K562 (cell line): Measurements from ENCODE around the gene CYSRT1. TPM values are rescaled to one million over a fixed set of nuclear protein-coding genes. Genes with fewer than 3 reads are reported as not detected.
A peak's percentile ranks its signal among the peaks of the same experiment; 100 is the strongest.

Experiments used
- CREB5 ChIP-seq: fragments of 250-450 bp; sonication (Bioruptor Pico); IDR thresholded peaks from 2 replicates; pipeline ENCODE4 v1.5.0; 2020; ENCODE audit warnings: mild to moderate bottlenecking
- E2F6 ChIP-seq, 2 experiments: IDR thresholded peaks; 2 replicates each; pipeline ENCODE4 v1.6.1; 2011; ENCODE audit warnings: borderline replicate concordance in 1 of 2, control low read depth in 1 of 2, low read depth in 1 of 2, low read length in 1 of 2, mild to moderate bottlenecking in 1 of 2, mixed read lengths in 1 of 2, moderate library complexity in 1 of 2; ENCODE audit not compliant: insufficient read depth in 1 of 2, insufficient read length in 1 of 2, poor library complexity in 1 of 2, severe bottlenecking in 1 of 2; ENCODE audit errors: extremely low read depth in 1 of 2
- E4F1 ChIP-seq: fragments of 250-450 bp; sonication (Bioruptor Pico); IDR thresholded peaks from 2 replicates; pipeline ENCODE4 v1.5.0; 2021; ENCODE audit warnings: mild to moderate bottlenecking, borderline replicate concordance
- FOXJ2 ChIP-seq: fragments of 200-800 bp; sonication (Bioruptor generic); IDR thresholded peaks from 2 replicates; pipeline ENCODE4 v1.6.1; 2016; ENCODE audit warnings: missing genetic modification characterization, missing compliant biosample characterization
- HDGF ChIP-seq: fragments of 450-650 bp; IDR thresholded peaks from 2 replicates; pipeline ENCODE4 v1.6.1; 2016
- HMG20B ChIP-seq: fragments of 250-450 bp; sonication (Bioruptor Pico); IDR thresholded peaks from 2 replicates; pipeline ENCODE4 v1.5.0; 2021; ENCODE audit warnings: mild to moderate bottlenecking
- MCM3 ChIP-seq: fragments of 450-650 bp; IDR thresholded peaks from 2 replicates; pipeline ENCODE4 v1.6.1; 2016
- MEIS2 ChIP-seq: fragments of 450-650 bp; IDR thresholded peaks from 2 replicates; pipeline ENCODE4 v1.6.1; 2014; ENCODE audit warnings: mild to moderate bottlenecking; ENCODE audit not compliant: partially characterized antibody
- NFXL1 ChIP-seq: fragments of 450-650 bp; formaldehyde crosslinking; IDR thresholded peaks from 2 replicates; pipeline ENCODE4 v1.4.0; 2021; ENCODE audit warnings: mild to moderate bottlenecking
- POLR2H ChIP-seq: IDR thresholded peaks from 2 replicates; pipeline ENCODE4 v1.6.1; 2016; ENCODE audit warnings: missing genetic modification characterization, low read depth, mild to moderate bottlenecking, control low read depth, missing compliant biosample characterization, moderate library complexity
- SAP30 ChIP-seq: fragments of 200-600 bp; sonication (generic); IDR thresholded peaks from 2 replicates; pipeline ENCODE4 v1.6.1; 2012; ENCODE audit warnings: borderline replicate concordance, low read depth, mild to moderate bottlenecking, moderate library complexity, low read length, control low read depth, inconsistent platforms; ENCODE audit not compliant: insufficient read depth, poor library complexity, severe bottlenecking
- TAF7 ChIP-seq: fragments of 450-650 bp; IDR thresholded peaks from 2 replicates; pipeline ENCODE4 v1.6.1; 2016; ENCODE audit warnings: missing genetic modification characterization, missing compliant biosample characterization
- U2AF1 ChIP-seq: fragments of 200-400 bp; formaldehyde crosslinking; optimal IDR thresholded peaks from 2 replicates; pipeline ENCODE3; 2017; ENCODE audit warnings: mild to moderate bottlenecking, low read depth, low read length, moderate library complexity
- WHSC1 ChIP-seq: IDR thresholded peaks from one replicate; pipeline ENCODE4 v1.6.1; 2012; ENCODE audit warnings: low read length, control low read depth, inconsistent platforms
- polyA plus RNA-seq, 8 experiments: library from polyadenylated mRNA; depleted of rRNA in 4 of 8; stranded (reverse) in 5 of 8; unstranded in 3 of 8; fragments of >200 nt; fragmentation: Nextera tagmentation in 2 of 8; fragmentation: Illumina TruSeq in 1 of 8; extraction: Ambion mirVana in 2 of 8; extraction: Trizol in 1 of 8; gene quantifications; 2 replicates each; pipeline versions ENCODE4 v1.2.1 to v1.2.3, GENCODE V29; 2011 to 2014; ENCODE audit warnings: inconsistent platforms in 1 of 8, missing spikeins in 1 of 8
- total RNA-seq, 7 experiments: library from RNA; depleted of rRNA in 6 of 7; stranded (reverse); fragments of >200 nt in 6 of 7; fragmentation: Illumina TruSeq in 2 of 7; extraction: Trizol in 2 of 7; gene quantifications; 2 replicates each; pipeline versions ENCODE4 v1.2.1 to v1.2.3, GENCODE V29; 2011 to 2021; ENCODE audit warnings: low replicate concordance in 1 of 7
- TF ChIP-seq, protein P1 (sequence below), 2 experiments: fragments of 450-650 bp in 1 of 2; IDR thresholded peaks; 2 replicates each; pipeline ENCODE4 v1.6.1; 2011 to 2017; ENCODE audit warnings: low read depth in 2 of 2, antibody characterized with exemption in 1 of 2, borderline replicate concordance in 1 of 2, low read length in 1 of 2, mild to moderate bottlenecking in 1 of 2, mixed read lengths in 1 of 2; ENCODE audit not compliant: control insufficient read depth in 1 of 2
- TF ChIP-seq, protein P2 (sequence below): fragments of 450-650 bp; IDR thresholded peaks from 2 replicates; pipeline ENCODE4 v1.6.1; 2016; ENCODE audit warnings: borderline replicate concordance

CYSRT1 gene
- total and polyA plus RNA-seq, 9 of the 15 experiments (the other 6 are each of a cell fraction or from before 2014, with no cell fraction given), result 0.04 to 1.4 (median 0.42) TPM; not detected in 3

DNA sequence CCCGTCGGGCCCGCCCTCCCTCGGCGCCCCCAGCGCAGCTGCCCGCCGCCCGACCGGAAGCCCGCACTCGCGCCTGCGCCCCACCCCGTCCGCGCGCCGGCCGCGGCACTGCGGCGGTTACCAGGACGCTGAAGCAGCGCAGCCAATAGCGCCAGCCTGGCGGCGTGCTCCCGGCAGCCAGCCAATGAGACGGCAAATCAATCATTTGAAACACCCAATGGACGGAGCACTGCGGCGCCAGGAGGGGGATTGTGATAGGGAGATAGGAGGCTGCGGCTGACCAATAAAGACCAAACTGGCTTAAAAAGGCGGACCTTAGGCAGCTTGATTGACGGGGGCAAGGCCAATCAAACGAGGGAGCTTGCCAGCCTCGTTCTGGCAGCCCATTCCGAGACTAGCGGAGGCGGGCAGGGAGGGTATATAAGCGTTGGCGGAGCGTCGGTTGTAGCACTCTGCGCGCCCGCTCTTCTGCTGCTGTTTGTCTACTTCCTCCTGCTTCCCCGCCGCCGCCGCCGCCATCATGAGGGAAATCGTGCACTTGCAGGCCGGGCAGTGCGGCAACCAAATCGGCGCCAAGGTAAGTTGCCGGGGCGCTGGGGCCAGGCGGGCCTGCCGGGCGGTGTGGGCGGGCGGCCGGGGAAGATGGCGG lies 16.0 kb downstream of the CYSRT1 start, which contains the start of gene TUBB4B (continued):
- TF ChIP-seq, protein P1, sequence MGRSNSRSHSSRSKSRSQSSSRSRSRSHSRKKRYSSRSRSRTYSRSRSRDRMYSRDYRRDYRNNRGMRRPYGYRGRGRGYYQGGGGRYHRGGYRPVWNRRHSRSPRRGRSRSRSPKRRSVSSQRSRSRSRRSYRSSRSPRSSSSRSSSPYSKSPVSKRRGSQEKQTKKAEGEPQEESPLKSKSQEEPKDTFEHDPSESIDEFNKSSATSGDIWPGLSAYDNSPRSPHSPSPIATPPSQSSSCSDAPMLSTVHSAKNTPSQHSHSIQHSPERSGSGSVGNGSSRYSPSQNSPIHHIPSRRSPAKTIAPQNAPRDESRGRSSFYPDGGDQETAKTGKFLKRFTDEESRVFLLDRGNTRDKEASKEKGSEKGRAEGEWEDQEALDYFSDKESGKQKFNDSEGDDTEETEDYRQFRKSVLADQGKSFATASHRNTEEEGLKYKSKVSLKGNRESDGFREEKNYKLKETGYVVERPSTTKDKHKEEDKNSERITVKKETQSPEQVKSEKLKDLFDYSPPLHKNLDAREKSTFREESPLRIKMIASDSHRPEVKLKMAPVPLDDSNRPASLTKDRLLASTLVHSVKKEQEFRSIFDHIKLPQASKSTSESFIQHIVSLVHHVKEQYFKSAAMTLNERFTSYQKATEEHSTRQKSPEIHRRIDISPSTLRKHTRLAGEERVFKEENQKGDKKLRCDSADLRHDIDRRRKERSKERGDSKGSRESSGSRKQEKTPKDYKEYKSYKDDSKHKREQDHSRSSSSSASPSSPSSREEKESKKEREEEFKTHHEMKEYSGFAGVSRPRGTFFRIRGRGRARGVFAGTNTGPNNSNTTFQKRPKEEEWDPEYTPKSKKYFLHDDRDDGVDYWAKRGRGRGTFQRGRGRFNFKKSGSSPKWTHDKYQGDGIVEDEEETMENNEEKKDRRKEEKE (IDR thresholded peaks at IDR 0.05; ENCODE audit: borderline replicate concordance in 1 of 2, control insufficient read depth in 1 of 2, low read depth in 2 of 2, low read length in 1 of 2), result peak in 1 of 2 experiments; percentile 8; a peak in 1 of 4 replicates
- no peak for TF ChIP-seq HDGF
- peak; percentile 6 for TF ChIP-seq SAP30
- no peak for TF ChIP-seq NFXL1 (CRISPR knock-in tag)
- no peak for TF ChIP-seq FOXJ2 (tag)
- no peak for TF ChIP-seq CREB5 (CRISPR knock-in tag)
- peak; percentile 88 for TF ChIP-seq MEIS2
- TF ChIP-seq U2AF1, result peak; percentile 72
- peak in 1 of 2 experiments; percentile 65 for TF ChIP-seq E2F6 (IDR thresholded peaks at IDR 0.05; ENCODE audit: borderline replicate concordance in 1 of 2, extremely low read depth in 1 of 2, insufficient read depth in 1 of 2, insufficient read length in 1 of 2, low read depth in 1 of 2, low read length in 1 of 2, poor library complexity in 1 of 2, severe bottlenecking in 1 of 2)
- no peak; the same call in 1 of the 2 replicates for TF ChIP-seq E4F1 (CRISPR knock-in tag)
- no peak for TF ChIP-seq MCM3
- TF ChIP-seq HMG20B (CRISPR knock-in tag), result no peak
- TF ChIP-seq POLR2H (tag), result peak; percentile 99
- TF ChIP-seq WHSC1, result no peak
- TF ChIP-seq TAF7, result peak; percentile 98
- TF ChIP-seq, protein P2, sequence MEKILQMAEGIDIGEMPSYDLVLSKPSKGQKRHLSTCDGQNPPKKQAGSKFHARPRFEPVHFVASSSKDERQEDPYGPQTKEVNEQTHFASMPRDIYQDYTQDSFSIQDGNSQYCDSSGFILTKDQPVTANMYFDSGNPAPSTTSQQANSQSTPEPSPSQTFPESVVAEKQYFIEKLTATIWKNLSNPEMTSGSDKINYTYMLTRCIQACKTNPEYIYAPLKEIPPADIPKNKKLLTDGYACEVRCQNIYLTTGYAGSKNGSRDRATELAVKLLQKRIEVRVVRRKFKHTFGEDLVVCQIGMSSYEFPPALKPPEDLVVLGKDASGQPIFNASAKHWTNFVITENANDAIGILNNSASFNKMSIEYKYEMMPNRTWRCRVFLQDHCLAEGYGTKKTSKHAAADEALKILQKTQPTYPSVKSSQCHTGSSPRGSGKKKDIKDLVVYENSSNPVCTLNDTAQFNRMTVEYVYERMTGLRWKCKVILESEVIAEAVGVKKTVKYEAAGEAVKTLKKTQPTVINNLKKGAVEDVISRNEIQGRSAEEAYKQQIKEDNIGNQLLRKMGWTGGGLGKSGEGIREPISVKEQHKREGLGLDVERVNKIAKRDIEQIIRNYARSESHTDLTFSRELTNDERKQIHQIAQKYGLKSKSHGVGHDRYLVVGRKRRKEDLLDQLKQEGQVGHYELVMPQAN, result no peak
